IMR-90 (cell line): ENCODE results near the gene SCGB2A2. TPM values are rescaled to one million over a fixed set of nuclear protein-coding genes. Genes with fewer than 3 reads are reported as not detected.

Experiments
- ATAC-seq: fragments of 200-7000 bp; cut with Tn5 transposase; 2 replicates; pipeline ENCODE4 v1.9.1; 2020; ENCODE audit warnings: low read depth, mild to moderate bottlenecking, moderate library complexity
- BruUV-seq: library from RNA; stranded (reverse); fragments of 400-500 nt; replicated peaks from 2 replicates; lab custom pipeline; 2021; lab: Mats Ljungman, UMichigan
- CTCF ChIA-PET: fragments of 300-600 bp; formaldehyde crosslinking; extraction: SDS; loops from one replicate; lab custom pipeline; 2021; ENCODE audit warnings: antibody characterized with exemption; lab: Yijun Ruan, JAX
- POLR2A ChIA-PET: fragments of 300-600 bp; sonication (Branson Sonifier 250); formaldehyde crosslinking; loops from one replicate; lab custom pipeline; 2022; ENCODE audit warnings: antibody characterized with exemption; ENCODE audit not compliant: unreplicated experiment; lab: Charles Lee
- DNase-seq: peaks from one replicate; pipeline ENCODE4 v3.0.0; 2013
- H2AFZ ChIP-seq: replicated peaks from 2 replicates; pipeline ENCODE3; 2013; ENCODE audit warnings: low read length, mild to moderate bottlenecking; ENCODE audit not compliant: poor library complexity
- H2AK5ac ChIP-seq: 2 replicates; pipeline ENCODE4 v1.6.1; 2013; ENCODE audit warnings: low read depth, low read length, inconsistent platforms
- H2AK9ac ChIP-seq: replicated peaks from 2 replicates; pipeline ENCODE3; 2013; ENCODE audit warnings: mild to moderate bottlenecking, low read depth, low read length, moderate library complexity; ENCODE audit not compliant: poor library complexity
- H2BK120ac ChIP-seq: 2 replicates; pipeline ENCODE4 v1.6.1; 2013; ENCODE audit warnings: low read depth, low read length, inconsistent platforms
- H2BK15ac ChIP-seq: 3 replicates; pipeline ENCODE4 v1.6.1; 2013; ENCODE audit warnings: low read depth, low read length, inconsistent platforms
- H2BK20ac ChIP-seq: 2 replicates; pipeline ENCODE4 v1.6.1; 2013; ENCODE audit warnings: low read depth, mild to moderate bottlenecking, inconsistent platforms, low read length, moderate library complexity
- H2BK5ac ChIP-seq: 2 replicates; pipeline ENCODE4 v1.6.1; 2013; ENCODE audit warnings: mild to moderate bottlenecking, low read depth, low read length, inconsistent platforms; ENCODE audit not compliant: poor library complexity, severe bottlenecking
- H3K14ac ChIP-seq: replicated peaks from 2 replicates; pipeline ENCODE4 v1.6.1; 2013; ENCODE audit warnings: low read depth, low read length, inconsistent platforms
- H3K18ac ChIP-seq: 2 replicates; pipeline ENCODE4 v1.6.1; 2013; ENCODE audit warnings: low read depth, low read length, control low read depth
- H3K23ac ChIP-seq: 2 replicates; pipeline ENCODE4 v1.6.1; 2013; ENCODE audit warnings: low read depth, low read length, inconsistent platforms
- H3K27ac ChIP-seq: 2 replicates; pipeline ENCODE4 v1.5.1; 2013; ENCODE audit warnings: mild to moderate bottlenecking, control low read depth, low read length; ENCODE audit not compliant: insufficient read depth
- H3K27me3 ChIP-seq: 2 replicates; pipeline ENCODE4 v1.6.1; 2013; ENCODE audit warnings: low read length; ENCODE audit not compliant: control insufficient read depth, insufficient read depth
- H3K36me3 ChIP-seq: 2 replicates; pipeline ENCODE4 v1.6.1; 2013; ENCODE audit warnings: low read length, mixed read lengths; ENCODE audit not compliant: control insufficient read depth, insufficient read depth
- H3K4ac ChIP-seq: 2 replicates; pipeline ENCODE4 v1.6.1; 2013; ENCODE audit warnings: low read depth, low read length, inconsistent platforms
- H3K4me1 ChIP-seq: 2 replicates; pipeline ENCODE4 v1.6.1; 2013; ENCODE audit warnings: low read length, mixed read lengths; ENCODE audit not compliant: control insufficient read depth, insufficient read depth
- H3K4me2 ChIP-seq: 2 replicates; pipeline ENCODE4 v1.6.1; 2013; ENCODE audit warnings: low read depth, mild to moderate bottlenecking, control low read depth, low read length, moderate library complexity
- H3K4me3 ChIP-seq: 2 replicates; pipeline ENCODE4 v1.5.1; 2013; ENCODE audit warnings: low read depth, mild to moderate bottlenecking, control low read depth, low read length, moderate library complexity; ENCODE audit not compliant: insufficient read depth
- H3K56ac ChIP-seq: 2 replicates; pipeline ENCODE4 v1.6.1; 2013; ENCODE audit warnings: low read length, inconsistent platforms; ENCODE audit not compliant: insufficient read depth; ENCODE audit errors: extremely low read depth
- H3K79me1 ChIP-seq, 2 experiments: 2 replicates each; pipeline ENCODE4 v1.6.1; 2013; ENCODE audit warnings: low read length in 2 of 2, inconsistent platforms in 1 of 2, low read depth in 1 of 2
- H3K9ac ChIP-seq: 2 replicates; pipeline ENCODE4 v1.6.1; 2013; ENCODE audit warnings: low read depth, low read length, control low read depth
- H3K9me1 ChIP-seq: 2 replicates; pipeline ENCODE4 v1.6.1; 2013; ENCODE audit warnings: low read length, inconsistent platforms; ENCODE audit not compliant: insufficient read depth
- H3K9me3 ChIP-seq: 2 replicates; pipeline ENCODE4 v1.6.1; 2013; ENCODE audit warnings: low read length; ENCODE audit not compliant: control insufficient read depth, insufficient read depth
- H4K20me1 ChIP-seq: 2 replicates; pipeline ENCODE4 v1.6.1; 2013; ENCODE audit warnings: low read length, inconsistent platforms; ENCODE audit not compliant: insufficient read depth
- H4K5ac ChIP-seq: 2 replicates; pipeline ENCODE4 v1.6.1; 2013; ENCODE audit warnings: mild to moderate bottlenecking, low read depth, low read length, control low read depth
- H4K8ac ChIP-seq, 2 experiments: 2 replicates each; pipeline ENCODE4 v1.6.1; 2013; ENCODE audit warnings: low read depth in 2 of 2, low read length in 2 of 2, control low read depth in 1 of 2, inconsistent platforms in 1 of 2
- H4K91ac ChIP-seq: 2 replicates; pipeline ENCODE4 v1.6.1; 2013; ENCODE audit warnings: low read depth, low read length, inconsistent platforms; ENCODE audit not compliant: insufficient read depth
- FOS ChIP-seq: fragments of 150-350 bp; IDR thresholded peaks from 2 replicates; pipeline ENCODE4 v1.6.1; 2016; ENCODE audit warnings: low read depth, low read length
- MXI1 ChIP-seq: IDR thresholded peaks from 2 replicates; pipeline ENCODE4 v1.6.1; 2012; ENCODE audit warnings: low read depth, mild to moderate bottlenecking, low read length, moderate library complexity, borderline replicate concordance
- WGBS, 2 experiments: methylation state at CpG; one replicate each; pipeline versions ENCODE4 v1.1.5 to v1.1.7; 2013; ENCODE audit warnings: missing lambda C conversion rate in 2 of 2; ENCODE audit not compliant: insufficient read length in 1 of 2; ENCODE audit errors: extremely low coverage in 2 of 2; 5-methylcytosine and 5-hydroxymethylcytosine counted together
- dilution Hi-C: fragments of 300-500 bp; cut with HindIII; formaldehyde crosslinking; loops from one replicate; pipeline ENCODE4 v1.14.3; 2018; ENCODE audit warnings: low sequenced_read_pairs; ENCODE audit not compliant: unreplicated experiment
- in situ Hi-C: fragments of 300-500 bp; cut with MboI; formaldehyde crosslinking; loops from 3 replicates; pipeline ENCODE4 v1.14.3; 2019; ENCODE audit warnings: low sequenced_read_pairs, inconsistent platforms, mixed read lengths
- intact Hi-C: fragments of 100-400 bp; cut with micrococcal nuclease; formaldehyde crosslinking; loops from 2 replicates; pipeline ENCODE4 v1.10.0; 2022
- polyA plus RNA-seq, 3 experiments: library from polyadenylated mRNA; depleted of rRNA; stranded (reverse); fragments of >200 nt; gene quantifications; 2 replicates each; pipeline ENCODE4 v1.2.3, GENCODE V29; 2012; ENCODE audit warnings: low replicate concordance in 1 of 3
- total RNA-seq: library from RNA; depleted of rRNA; stranded (reverse); fragments of >200 nt; gene quantifications from 2 replicates; pipeline ENCODE4 v1.2.3, GENCODE V29; 2012

The SCGB2A2 gene
- total and polyA plus RNA-seq, 2 of the 4 experiments (the other 2 are of a cell fraction), result not detected

DNA sequence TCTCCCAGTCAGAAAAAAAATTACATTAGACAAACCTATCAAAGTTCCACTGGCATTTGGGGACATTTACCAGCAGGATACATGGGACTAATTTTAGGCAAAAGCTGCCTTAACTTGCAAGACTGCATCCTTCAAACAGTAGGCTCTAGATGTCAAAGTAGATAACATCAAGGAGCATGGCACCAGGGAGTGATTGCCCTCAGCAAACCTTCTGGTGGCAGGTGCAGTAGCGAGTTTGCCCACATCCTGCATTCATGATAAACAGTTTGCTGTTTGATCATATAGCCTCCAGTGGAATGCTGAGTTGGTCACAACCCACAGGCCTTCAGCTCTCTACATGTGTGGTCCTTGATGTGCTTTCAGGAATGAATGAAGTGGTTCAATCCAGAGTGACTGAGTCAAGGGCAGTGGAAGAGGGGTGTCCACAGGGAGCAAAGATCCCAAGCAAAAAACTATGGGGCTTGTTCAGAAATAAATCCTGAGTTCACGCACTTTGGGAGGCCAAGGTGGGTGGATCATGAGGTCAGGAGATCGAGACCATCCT lies 15.9 kb upstream of the SCGB2A2 start:
- no TSS peak for BruUV-seq
- no peaks in the 10 kb centered on the region for H3K27me3 ChIP-seq
- no peak overlapping the region for H2BK20ac ChIP-seq
- no peak overlapping the region for H3K4me3 ChIP-seq
- ATAC-seq (no peak), DNase-seq (no peak)
- H4K8ac ChIP-seq, result no peak overlapping the region
- H3K4me2 ChIP-seq, result no peak overlapping the region
- H3K4me1 ChIP-seq, result no peaks in the 10 kb centered on the region
- no CpG with 5 or more reads among the region's 3 CpGs for WGBS, 2 experiments
- ChIA-PET POLR2A (no interaction called here), CTCF (no interaction called here)
- H3K9ac ChIP-seq, result no peak overlapping the region
- H3K27ac ChIP-seq, result no peak overlapping the region
- intact Hi-C loops, result no loop called here
- no peak overlapping the region for H2BK15ac ChIP-seq
- H3K36me3 ChIP-seq, result no peaks in the 10 kb centered on the region
- no peaks in the 10 kb centered on the region for H3K9me1 ChIP-seq
- H4K20me1 ChIP-seq, result no peaks in the 10 kb centered on the region
- H3K56ac ChIP-seq, result no peak overlapping the region
- no peak overlapping the region for H2BK5ac ChIP-seq
- H3K4ac ChIP-seq, result no peak overlapping the region
- no peak overlapping the region for H4K91ac ChIP-seq
- no peak overlapping the region for H3K18ac ChIP-seq
- H3K9me3 ChIP-seq, result peaks cover 5% of the 10 kb centered on the region; the same call in 1 of the 2 replicates
- dilution Hi-C loops, result no loop called here
- H2AK9ac ChIP-seq, result no peak overlapping the region
- no peak overlapping the region for H2AK5ac ChIP-seq
- H3K79me1 ChIP-seq, result no peaks in the 10 kb centered on the region
- no peak overlapping the region for H2BK120ac ChIP-seq
- no peak overlapping the region for H2AFZ ChIP-seq
- no peak overlapping the region for H4K5ac ChIP-seq
- no peak for TF ChIP-seq FOS
- TF ChIP-seq MXI1, result no peak
- H3K23ac ChIP-seq, result no peak overlapping the region
- H3K14ac ChIP-seq, result no peak overlapping the region
- in situ Hi-C loops, result no loop called here
